ENCODE data around the gene UBXN4. TPM values are rescaled to one million over a fixed set of nuclear protein-coding genes. Genes with fewer than 3 reads are reported as not detected.
A peak's percentile ranks its signal among the peaks of the same experiment; 100 is the strongest.

Gene UBXN4
- total and polyA plus RNA-seq, 2 of the 13 experiments (the other 11 are each of a cell fraction or from before 2014, with no cell fraction given), result 74.2 to 104 TPM

GRCh38 chr2:135773917-135774316 lies 32.3 kb downstream of the UBXN4 start:
- CTCF ChIA-PET (ENCODE audit: low intra/inter-chr PET ratio, low total read pairs), result no interaction called here
- Histone ChIP-seq H3K27ac (ENCODE audit: extremely low read length, insufficient read depth, low read length) (no peak overlapping the region), H3K27me3 (ENCODE audit: control insufficient read depth in 1 of 2, insufficient read depth in 2 of 2, low read length in 2 of 2) (no peaks in the 10 kb centered on the region), H3K9me3 (ENCODE audit: low read length) (no peaks in the 10 kb centered on the region), H3K79me2 (ENCODE audit: insufficient read depth, low read length) (no peaks in the 10 kb centered on the region), H3K9ac (ENCODE audit: insufficient read depth, low read depth, low read length) (no peak overlapping the region), H3K4me1 (ENCODE audit: insufficient read depth, low read length) (no peaks in the 10 kb centered on the region), H3K36me3 (replicated peaks in 1 of 2; ENCODE audit: control insufficient read depth in 1 of 2, insufficient read depth in 2 of 2, low read length in 2 of 2) (peaks cover 37 to 90% of the 10 kb centered on the region in 2 experiments), H4K20me1 (ENCODE audit: insufficient read depth, low read length) (no peaks in the 10 kb centered on the region), H2AFZ (ENCODE audit: low read length) (no peak overlapping the region), H3K4me3 (replicated peaks in 1 of 3; ENCODE audit: insufficient read depth in 1 of 3, low read depth in 2 of 3, low read length in 3 of 3) (no peak overlapping the region), H3K4me2 (ENCODE audit: low read depth, low read length) (no peak overlapping the region)
- ATAC-seq, result no peak
- no peak for FAIRE-seq
- no TSS peak for BruUV-seq (replicated peaks)
- TF ChIP-seq PRPF4 (IDR thresholded peaks at IDR 0.05; ENCODE audit: low read depth, low read length, poor library complexity, severe bottlenecking) (no peak), ATF7 (IDR thresholded peaks at IDR 0.05) (peak; percentile 64; the same call in 1 of the 2 replicates), ATF7 (CRISPR knock-in tag; IDR thresholded peaks at IDR 0.05) (no peak)
- no peak for DNase-seq (ENCODE audit: low spot score)
- in situ Hi-C loops (cut with HindIII; ENCODE audit: extremely low pct_ligation_motif_present, low pct_unique_long_range_greater_than_20kb), result no loop called here
- intact Hi-C loops (cut with micrococcal nuclease; ENCODE audit: unreplicated experiment), result no loop called here
- POLR2A ChIA-PET, result no interaction called here

DNA sequence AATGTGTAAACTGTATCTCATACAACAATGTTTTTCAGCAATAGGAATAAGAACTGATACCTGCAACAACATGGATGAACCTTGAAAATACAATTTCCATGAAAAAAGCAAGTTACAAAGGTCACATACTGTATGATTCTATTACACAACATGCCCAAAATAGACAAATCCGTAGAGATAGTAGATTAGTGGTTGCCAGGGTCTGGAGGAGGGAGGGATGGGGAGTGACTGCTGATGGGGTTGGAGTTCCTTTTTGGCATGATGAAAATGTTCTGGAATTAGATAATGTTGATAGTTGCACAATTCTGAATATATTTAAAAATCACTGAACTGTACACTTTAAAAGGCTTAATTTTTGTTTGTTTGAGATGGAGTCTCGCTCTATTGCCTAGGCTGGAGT lies 33.8 kb downstream of the UBXN4 start:
- Histone ChIP-seq H3K79me2 (ENCODE audit: insufficient read depth, low read length) (no peaks in the 10 kb centered on the region), H4K20me1 (ENCODE audit: insufficient read depth, low read length) (no peaks in the 10 kb centered on the region), H3K27me3 (ENCODE audit: control insufficient read depth in 1 of 2, insufficient read depth in 2 of 2, low read length in 2 of 2) (no peaks in the 10 kb centered on the region), H3K9ac (ENCODE audit: insufficient read depth, low read depth, low read length) (no peak overlapping the region), H3K27ac (ENCODE audit: extremely low read length, insufficient read depth, low read length) (no peak overlapping the region), H3K4me3 (replicated peaks in 1 of 3; ENCODE audit: insufficient read depth in 1 of 3, low read depth in 2 of 3, low read length in 3 of 3) (no peak overlapping the region), H3K9me3 (ENCODE audit: low read length) (no peaks in the 10 kb centered on the region), H3K36me3 (replicated peaks in 1 of 2; ENCODE audit: control insufficient read depth in 1 of 2, insufficient read depth in 2 of 2, low read length in 2 of 2) (peaks cover 40 to 86% of the 10 kb centered on the region in 2 experiments), H3K4me2 (ENCODE audit: low read depth, low read length) (no peak overlapping the region), H2AFZ (ENCODE audit: low read length) (no peak overlapping the region), H3K4me1 (ENCODE audit: insufficient read depth, low read length) (no peaks in the 10 kb centered on the region)
- ChIA-PET POLR2A (no interaction called here), CTCF (ENCODE audit: low intra/inter-chr PET ratio, low total read pairs) (no interaction called here)
- intact Hi-C loops (cut with micrococcal nuclease; ENCODE audit: unreplicated experiment) (no loop called here), in situ Hi-C loops (cut with HindIII; ENCODE audit: extremely low pct_ligation_motif_present, low pct_unique_long_range_greater_than_20kb) (no loop called here)
- no peak for FAIRE-seq
- peak; percentile 41; the same call in 1 of the 3 replicates for ATAC-seq
- 0 out of 2 replicates have a peak, but pooled peaks have one; percentile 47 for TF ChIP-seq CEBPG (CRISPR knock-in tag; IDR thresholded peaks at IDR 0.05)
- TF ChIP-seq CEBPB (IDR thresholded peaks at IDR 0.05; ENCODE audit: borderline replicate concordance, low read depth, low read length), result 0 out of 2 replicates have a peak, but pooled peaks have one; percentile 18
- TF ChIP-seq GRHL1 (CRISPR knock-in tag; conservative IDR thresholded peaks at IDR 0.05), result no peak
- TF ChIP-seq ZNF672 (CRISPR knock-in tag; IDR thresholded peaks at IDR 0.05), result no peak
- TF ChIP-seq HNF4A (CRISPR knock-in tag; IDR thresholded peaks at IDR 0.05), result peak; percentile 22; the same call in 1 of the 2 replicates
- WGBS (ENCODE audit: low lambda C conversion rate), result 51% methylated on average over 2 of the region's 2 CpGs
- BruUV-seq (replicated peaks), result no TSS peak
- DNase-seq (ENCODE audit: low spot score), result no peak

Measured in HepG2 (cell line).